ENCODE results near the gene SLC37A3.
A peak's percentile ranks its signal among the peaks of the same experiment; 100 is the strongest.
"Not testable (repeated sequence)": the region's sequence is repeated elsewhere in the genome, so short reads cannot be mapped to it uniquely, and the experiment has no call there.

The SLC37A3 gene

GRCh38 chr7:140325600-140325999 is 72.7 kb downstream of the SLC37A3 start:
- no peak for DNase-seq
- in situ Hi-C loops (cut with HindIII; ENCODE audit: low pct_ligation_motif_present, low pct_unique_long_range_greater_than_20kb, low sequenced_read_pairs), result no loop called here

- DNase-seq, result no peak
- in situ Hi-C loops (cut with HindIII; ENCODE audit: low pct_ligation_motif_present, low pct_unique_long_range_greater_than_20kb, low sequenced_read_pairs), result no loop called here
Measured at GRCh38 chr7:140324714-140325113, 73.6 kb downstream of the SLC37A3 start.

- no peak for DNase-seq
- in situ Hi-C loops (cut with HindIII; ENCODE audit: low pct_ligation_motif_present, low pct_unique_long_range_greater_than_20kb, low sequenced_read_pairs), result no loop called here
Measured at GRCh38 chr7:140322759-140323158, 75.6 kb downstream of the SLC37A3 start.

GRCh38 chr7:140320078-140320477 is 78.3 kb downstream of the SLC37A3 start:
- in situ Hi-C loops (cut with HindIII; ENCODE audit: low pct_ligation_motif_present, low pct_unique_long_range_greater_than_20kb, low sequenced_read_pairs); DNase-seq: not testable (repeated sequence)

- in situ Hi-C loops (cut with HindIII; ENCODE audit: low pct_ligation_motif_present, low pct_unique_long_range_greater_than_20kb, low sequenced_read_pairs), result no loop called here
- DNase-seq, result no peak
Measured at GRCh38 chr7:140317999-140318398, 80.3 kb downstream of the SLC37A3 start.

- no peak for DNase-seq
- in situ Hi-C loops (cut with HindIII; ENCODE audit: low pct_ligation_motif_present, low pct_unique_long_range_greater_than_20kb, low sequenced_read_pairs), result no loop called here
Measured at GRCh38 chr7:140317597-140317996, 80.7 kb downstream of the SLC37A3 start.

- in situ Hi-C loops (cut with HindIII; ENCODE audit: low pct_ligation_motif_present, low pct_unique_long_range_greater_than_20kb, low sequenced_read_pairs), result no loop called here
- peak; percentile 71 for DNase-seq
Measured at GRCh38 chr7:140316165-140316661, 82.1 kb downstream of the SLC37A3 start.

- in situ Hi-C loops (cut with HindIII; ENCODE audit: low pct_ligation_motif_present, low pct_unique_long_range_greater_than_20kb, low sequenced_read_pairs), result no loop called here
- no peak for DNase-seq
Measured at GRCh38 chr7:140315498-140316164, 82.7 kb downstream of the SLC37A3 start.

- in situ Hi-C loops (cut with HindIII; ENCODE audit: low pct_ligation_motif_present, low pct_unique_long_range_greater_than_20kb, low sequenced_read_pairs), result no loop called here
- no peak for DNase-seq
Measured at GRCh38 chr7:140314573-140315480, 83.5 kb downstream of the SLC37A3 start.

- in situ Hi-C loops (cut with HindIII; ENCODE audit: low pct_ligation_motif_present, low pct_unique_long_range_greater_than_20kb, low sequenced_read_pairs), result no loop called here
- DNase-seq, result no peak
Measured at GRCh38 chr7:140312141-140312846, 86.0 kb downstream of the SLC37A3 start.

- in situ Hi-C loops (cut with HindIII; ENCODE audit: low pct_ligation_motif_present, low pct_unique_long_range_greater_than_20kb, low sequenced_read_pairs), result not testable (repeated sequence)
Measured at GRCh38 chr7:140311128-140311527, 87.2 kb downstream of the SLC37A3 start.

GRCh38 chr7:140310337-140311002 is 87.9 kb downstream of the SLC37A3 start:
- in situ Hi-C loops (cut with HindIII; ENCODE audit: low pct_ligation_motif_present, low pct_unique_long_range_greater_than_20kb, low sequenced_read_pairs), result no loop called here

More at GRCh38 chr7:140311128-140311527, 87.2 kb downstream of the SLC37A3 start:
- not testable (repeated sequence) for DNase-seq

GRCh38 chr7:140308060-140308459 is 90.3 kb downstream of the SLC37A3 start:
- in situ Hi-C loops (cut with HindIII; ENCODE audit: low pct_ligation_motif_present, low pct_unique_long_range_greater_than_20kb, low sequenced_read_pairs), result no loop called here
- no peak for DNase-seq

More at GRCh38 chr7:140310337-140311002, 87.9 kb downstream of the SLC37A3 start:
- no peak for DNase-seq

- in situ Hi-C loops (cut with HindIII; ENCODE audit: low pct_ligation_motif_present, low pct_unique_long_range_greater_than_20kb, low sequenced_read_pairs), result no loop called here
- DNase-seq, result peak; percentile 29
Measured at GRCh38 chr7:140304191-140304799, 94.0 kb downstream of the SLC37A3 start.

GRCh38 chr7:140300243-140301136 is 97.8 kb downstream of the SLC37A3 start:
- in situ Hi-C loops (cut with HindIII; ENCODE audit: low pct_ligation_motif_present, low pct_unique_long_range_greater_than_20kb, low sequenced_read_pairs), result no loop called here
- DNase-seq, result no peak

- in situ Hi-C loops (cut with HindIII; ENCODE audit: low pct_ligation_motif_present, low pct_unique_long_range_greater_than_20kb, low sequenced_read_pairs), result no loop called here
- no peak for DNase-seq
Measured at GRCh38 chr7:140298213-140298612, 100.1 kb downstream of the SLC37A3 start.

GRCh38 chr7:140297192-140297591 is 101.1 kb downstream of the SLC37A3 start:
- in situ Hi-C loops (cut with HindIII; ENCODE audit: low pct_ligation_motif_present, low pct_unique_long_range_greater_than_20kb, low sequenced_read_pairs), result no loop called here

More at GRCh38 chr7:140297192-140297591, 101.1 kb downstream of the SLC37A3 start:
- DNase-seq, result no peak
